Measurements from ENCODE around the gene GET4.

The GET4 gene

GRCh38 chr7:911791-912480, 35.6 kb downstream of the GET4 start:
- DNase-seq (ENCODE audit: extremely low spot score), result no peak
- ChIA-PET CTCF (no interaction called here), POLR2A (no interaction called here)
- TF ChIP-seq NFRKB (IDR thresholded peaks at IDR 0.05), result no peak
- TF ChIP-seq BHLHE40 (IDR thresholded peaks at IDR 0.05; ENCODE audit: borderline replicate concordance), result no peak
- TF ChIP-seq TARDBP (IDR thresholded peaks at IDR 0.05), result no peak
- TF ChIP-seq FOXK2 (IDR thresholded peaks at IDR 0.05), result no peak
- TF ChIP-seq L3MBTL2 (conservative IDR thresholded peaks at IDR 0.05), result no peak
- no peak for TF ChIP-seq HDGF (IDR thresholded peaks at IDR 0.05; ENCODE audit: borderline replicate concordance)
- TF ChIP-seq FOXM1 (IDR thresholded peaks at IDR 0.05; ENCODE audit: borderline replicate concordance), result no peak
- TF ChIP-seq CTBP1 (IDR thresholded peaks at IDR 0.05; ENCODE audit: borderline replicate concordance), result no peak
- TF ChIP-seq SP1 (IDR thresholded peaks at IDR 0.05), result no peak
- TF ChIP-seq FOXA1 (IDR thresholded peaks at IDR 0.05), result no peak
- no peak for TF ChIP-seq PKNOX1 (IDR thresholded peaks at IDR 0.05)
- TF ChIP-seq LEF1 (IDR thresholded peaks at IDR 0.05; ENCODE audit: borderline replicate concordance), result no peak
- no peak for TF ChIP-seq ZNF384 (IDR thresholded peaks at IDR 0.05)
- no peak for TF ChIP-seq ARNT (IDR thresholded peaks at IDR 0.05)
- TF ChIP-seq ELF4 (IDR thresholded peaks at IDR 0.05), result no peak
- TF ChIP-seq SUZ12 (IDR thresholded peaks at IDR 0.05), result no peak

DNA sequence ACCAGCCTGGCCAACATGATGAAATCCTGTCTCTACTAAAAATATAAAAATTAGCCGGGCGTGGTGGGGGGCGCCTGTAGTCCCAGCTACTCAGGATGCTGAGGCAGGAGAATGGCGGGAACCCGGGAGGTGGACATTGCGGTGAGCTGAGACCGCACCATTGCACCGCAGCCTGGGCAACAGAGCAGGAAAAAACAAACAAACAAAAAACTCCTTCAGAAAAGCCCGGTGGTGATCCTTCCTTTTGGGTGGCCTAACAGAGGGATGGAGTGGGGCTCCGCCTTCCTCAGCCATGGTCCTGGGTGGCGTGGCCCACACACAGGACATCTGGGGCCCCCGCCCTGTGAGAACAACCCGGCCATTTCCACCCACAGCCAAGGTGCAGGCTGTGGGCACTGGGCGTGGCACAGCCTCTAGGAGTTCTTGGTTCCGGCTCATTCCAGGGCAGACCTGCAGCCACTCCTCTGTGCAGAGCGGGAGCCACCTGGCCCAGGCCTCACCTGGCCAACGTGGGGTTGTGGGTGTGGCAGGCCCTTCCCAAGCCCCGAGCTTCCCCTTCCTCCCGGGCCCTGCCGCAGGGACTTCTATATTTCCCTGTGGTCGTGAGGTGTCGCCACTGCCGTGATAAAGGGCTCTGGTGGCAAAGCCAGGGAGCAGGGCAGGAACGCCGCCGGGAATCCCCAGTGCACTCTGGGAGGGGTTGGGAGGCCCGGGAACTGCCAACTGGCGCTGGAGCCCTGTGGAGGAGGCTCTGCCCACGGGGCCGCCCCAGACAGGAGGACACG, 37.6 kb downstream of the GET4 start:
- no peak for DNase-seq (ENCODE audit: extremely low spot score)
- CTCF ChIA-PET, result no interaction called here

DNA sequence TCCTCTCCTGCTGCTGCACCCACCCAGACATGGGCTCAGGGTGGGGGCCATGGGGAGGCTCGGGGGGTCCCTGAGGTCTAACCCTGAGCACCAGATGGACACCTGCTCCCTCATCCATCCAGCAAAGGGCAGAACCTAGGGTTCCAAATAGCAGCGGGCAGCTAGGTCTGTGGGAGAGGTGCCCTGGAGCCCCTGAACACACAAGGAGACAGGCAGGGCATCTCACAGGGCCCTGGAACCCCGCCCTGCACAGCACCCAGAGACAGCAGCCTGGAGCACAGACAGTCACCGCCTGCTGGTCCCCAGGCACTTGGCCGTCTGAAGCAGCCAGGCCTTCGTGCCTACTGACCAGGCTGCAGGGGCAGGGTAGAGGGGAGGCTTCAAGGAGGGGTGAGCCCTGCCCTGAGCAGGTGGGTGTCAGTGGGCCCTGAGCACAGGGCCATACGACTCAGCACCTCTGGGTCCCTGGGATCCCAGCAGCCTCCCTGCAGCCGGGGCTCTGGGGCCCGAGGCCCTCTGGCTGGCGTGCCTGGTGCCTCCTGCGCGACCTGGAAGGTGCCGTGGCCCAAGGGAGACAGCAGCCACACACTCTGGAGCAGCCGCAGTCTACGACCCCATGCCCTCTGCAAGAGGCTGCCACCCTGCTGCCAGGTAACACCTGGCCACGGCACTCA, 38.3 kb downstream of the GET4 start:
- POLR2A ChIA-PET, result no interaction called here
- CTCF ChIA-PET, result no interaction called here
- DNase-seq (ENCODE audit: extremely low spot score), result no peak
- TF ChIP-seq L3MBTL2 (conservative IDR thresholded peaks at IDR 0.05) (no peak), CTBP1 (IDR thresholded peaks at IDR 0.05; ENCODE audit: borderline replicate concordance) (no peak), LEF1 (IDR thresholded peaks at IDR 0.05; ENCODE audit: borderline replicate concordance) (no peak)

More for the DNA sequence above, 37.6 kb downstream of the GET4 start:
- POLR2A ChIA-PET, result no interaction called here
- TF ChIP-seq SP1 (IDR thresholded peaks at IDR 0.05), result no peak
- TF ChIP-seq LEF1 (IDR thresholded peaks at IDR 0.05; ENCODE audit: borderline replicate concordance), result no peak
- no peak for TF ChIP-seq TARDBP (IDR thresholded peaks at IDR 0.05)
- no peak for TF ChIP-seq PKNOX1 (IDR thresholded peaks at IDR 0.05)
- TF ChIP-seq NFRKB (IDR thresholded peaks at IDR 0.05), result no peak
- no peak for TF ChIP-seq ZNF384 (IDR thresholded peaks at IDR 0.05)
- TF ChIP-seq ARNT (IDR thresholded peaks at IDR 0.05), result no peak
- no peak for TF ChIP-seq CTBP1 (IDR thresholded peaks at IDR 0.05; ENCODE audit: borderline replicate concordance)
- TF ChIP-seq L3MBTL2 (conservative IDR thresholded peaks at IDR 0.05), result no peak
- no peak for TF ChIP-seq SUZ12 (IDR thresholded peaks at IDR 0.05)
- no peak for TF ChIP-seq FOXA1 (IDR thresholded peaks at IDR 0.05)
- TF ChIP-seq BHLHE40 (IDR thresholded peaks at IDR 0.05; ENCODE audit: borderline replicate concordance), result no peak
- TF ChIP-seq FOXM1 (IDR thresholded peaks at IDR 0.05; ENCODE audit: borderline replicate concordance), result no peak
- TF ChIP-seq HDGF (IDR thresholded peaks at IDR 0.05; ENCODE audit: borderline replicate concordance), result no peak

- CTCF ChIA-PET, result no interaction called here
- TF ChIP-seq FOXM1 (IDR thresholded peaks at IDR 0.05; ENCODE audit: borderline replicate concordance) (no peak), LEF1 (IDR thresholded peaks at IDR 0.05; ENCODE audit: borderline replicate concordance) (no peak), BHLHE40 (IDR thresholded peaks at IDR 0.05; ENCODE audit: borderline replicate concordance) (no peak), PKNOX1 (IDR thresholded peaks at IDR 0.05) (no peak), SP1 (IDR thresholded peaks at IDR 0.05) (no peak), NFRKB (IDR thresholded peaks at IDR 0.05) (no peak), ELF4 (IDR thresholded peaks at IDR 0.05) (no peak), TARDBP (IDR thresholded peaks at IDR 0.05) (no peak), SUZ12 (IDR thresholded peaks at IDR 0.05) (no peak)
- DNase-seq (ENCODE audit: extremely low spot score), result no peak
- POLR2A ChIA-PET, result no interaction called here
Measured at GRCh38 chr7:915291-916218, 39.2 kb downstream of the GET4 start.

- TF ChIP-seq ELF4 (IDR thresholded peaks at IDR 0.05) (no peak), FOXA1 (IDR thresholded peaks at IDR 0.05) (no peak), FOXM1 (IDR thresholded peaks at IDR 0.05; ENCODE audit: borderline replicate concordance) (no peak), L3MBTL2 (conservative IDR thresholded peaks at IDR 0.05) (no peak), BHLHE40 (IDR thresholded peaks at IDR 0.05; ENCODE audit: borderline replicate concordance) (no peak), PKNOX1 (IDR thresholded peaks at IDR 0.05) (no peak), CTBP1 (IDR thresholded peaks at IDR 0.05; ENCODE audit: borderline replicate concordance) (no peak), ARNT (IDR thresholded peaks at IDR 0.05) (no peak), NFRKB (IDR thresholded peaks at IDR 0.05) (no peak), HDGF (IDR thresholded peaks at IDR 0.05; ENCODE audit: borderline replicate concordance) (no peak), FOXK2 (IDR thresholded peaks at IDR 0.05) (no peak), SUZ12 (IDR thresholded peaks at IDR 0.05) (no peak), LEF1 (IDR thresholded peaks at IDR 0.05; ENCODE audit: borderline replicate concordance) (no peak), ZNF384 (IDR thresholded peaks at IDR 0.05) (no peak)
- CTCF ChIA-PET, result no interaction called here
Measured at GRCh38 chr7:916291-916941, 40.1 kb downstream of the GET4 start.

More at GRCh38 chr7:916291-916941, 40.1 kb downstream of the GET4 start:
- DNase-seq (ENCODE audit: extremely low spot score), result no peak
- POLR2A ChIA-PET, result no interaction called here

All from HEK293T (cell line).